IPS DF 6.9 (cell line): ENCODE data around the gene ACE.

Source experiments
- DNase-seq: peaks from one replicate; pipeline ENCODE4 v3.0.0-alpha.2; 2013; ENCODE audit warnings: low read depth, low spot score
- H3K27ac ChIP-seq: one replicate; pipeline ENCODE4 v1.5.1; 2013; ENCODE audit warnings: low read length, control low read depth
- H3K27me3 ChIP-seq: 2 replicates; pipeline ENCODE4 v1.6.1; 2013; ENCODE audit warnings: mild to moderate bottlenecking, low read length; ENCODE audit not compliant: control insufficient read depth, insufficient read depth
- H3K36me3 ChIP-seq: 2 replicates; pipeline ENCODE4 v1.6.1; 2013; ENCODE audit warnings: low read length; ENCODE audit not compliant: control insufficient read depth, insufficient read depth
- H3K4me1 ChIP-seq: 2 replicates; pipeline ENCODE4 v1.6.1; 2013; ENCODE audit warnings: low read length; ENCODE audit not compliant: control insufficient read depth, insufficient read depth
- H3K4me3 ChIP-seq: 2 replicates; pipeline ENCODE4 v1.5.1; 2013; ENCODE audit warnings: mild to moderate bottlenecking, low read length
- H3K9me3 ChIP-seq: 2 replicates; pipeline ENCODE4 v1.6.1; 2013; ENCODE audit warnings: low read length, inconsistent platforms; ENCODE audit not compliant: control insufficient read depth, insufficient read depth
- WGBS: extraction: QIAGEN DNeasy Blood & Tissue Kit; methylation state at CpG from one replicate; pipeline ENCODE4 v1.1.7; 2013; ENCODE audit warnings: mixed read lengths, missing lambda C conversion rate; ENCODE audit not compliant: insufficient read length, insufficient coverage; 5-methylcytosine and 5-hydroxymethylcytosine counted together

Gene ACE

DNA sequence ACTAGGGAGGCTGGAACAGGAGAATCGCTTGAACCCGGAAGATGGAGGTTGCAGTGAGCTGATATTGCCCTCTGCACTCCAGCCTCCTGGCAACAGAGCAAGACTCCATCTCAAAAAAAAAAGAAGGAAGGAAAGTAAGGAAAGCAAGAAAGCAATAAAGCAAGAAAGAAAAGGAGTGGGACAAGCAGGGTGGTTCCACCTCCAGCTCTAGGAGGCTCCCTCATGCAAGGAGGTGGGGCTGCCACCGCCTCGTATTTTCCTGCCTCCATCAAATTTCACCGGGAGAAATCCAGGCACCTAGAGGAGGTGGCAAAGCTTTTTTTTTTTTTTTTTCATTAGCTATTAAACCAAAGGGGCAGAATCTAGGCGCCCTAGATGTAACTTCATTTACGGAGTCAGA lies 31.8 kb upstream of the ACE start:
- no peak for DNase-seq
- WGBS = no CpG with 5 or more reads among the region's 7 CpGs
- Histone ChIP-seq H3K36me3 (no peaks in the 10 kb centered on the region), H3K27me3 (no peaks in the 10 kb centered on the region), H3K4me3 (no peak overlapping the region; the same call in 1 of the 2 replicates), H3K9me3 (no peaks in the 10 kb centered on the region), H3K4me1 (peaks cover 8% of the 10 kb centered on the region), H3K27ac (no peak overlapping the region)

DNA sequence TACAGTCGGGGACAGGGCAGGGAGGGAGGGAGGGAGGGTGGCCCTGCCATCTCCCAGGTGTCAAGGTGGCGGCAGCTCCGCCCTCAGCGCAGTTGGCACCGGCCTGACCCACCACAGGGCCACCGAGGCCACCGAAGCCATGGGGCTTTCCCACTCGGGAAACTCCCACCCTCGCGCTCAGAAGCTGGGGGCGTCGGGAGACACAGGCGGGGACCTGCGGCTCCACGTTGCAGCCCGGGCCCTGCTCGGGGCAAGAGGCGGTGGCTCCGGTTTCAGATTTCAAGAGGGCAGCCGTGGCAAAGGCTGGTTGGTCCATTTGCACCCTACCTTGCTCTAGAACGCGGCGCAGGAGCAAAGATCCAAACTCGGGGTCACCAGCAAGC lies 31.3 kb upstream of the ACE start:
- Histone ChIP-seq H3K4me3 (peak overlapping the region; percentile 36; the same call in 1 of the 2 replicates), H3K27ac (no peak overlapping the region)

DNA sequence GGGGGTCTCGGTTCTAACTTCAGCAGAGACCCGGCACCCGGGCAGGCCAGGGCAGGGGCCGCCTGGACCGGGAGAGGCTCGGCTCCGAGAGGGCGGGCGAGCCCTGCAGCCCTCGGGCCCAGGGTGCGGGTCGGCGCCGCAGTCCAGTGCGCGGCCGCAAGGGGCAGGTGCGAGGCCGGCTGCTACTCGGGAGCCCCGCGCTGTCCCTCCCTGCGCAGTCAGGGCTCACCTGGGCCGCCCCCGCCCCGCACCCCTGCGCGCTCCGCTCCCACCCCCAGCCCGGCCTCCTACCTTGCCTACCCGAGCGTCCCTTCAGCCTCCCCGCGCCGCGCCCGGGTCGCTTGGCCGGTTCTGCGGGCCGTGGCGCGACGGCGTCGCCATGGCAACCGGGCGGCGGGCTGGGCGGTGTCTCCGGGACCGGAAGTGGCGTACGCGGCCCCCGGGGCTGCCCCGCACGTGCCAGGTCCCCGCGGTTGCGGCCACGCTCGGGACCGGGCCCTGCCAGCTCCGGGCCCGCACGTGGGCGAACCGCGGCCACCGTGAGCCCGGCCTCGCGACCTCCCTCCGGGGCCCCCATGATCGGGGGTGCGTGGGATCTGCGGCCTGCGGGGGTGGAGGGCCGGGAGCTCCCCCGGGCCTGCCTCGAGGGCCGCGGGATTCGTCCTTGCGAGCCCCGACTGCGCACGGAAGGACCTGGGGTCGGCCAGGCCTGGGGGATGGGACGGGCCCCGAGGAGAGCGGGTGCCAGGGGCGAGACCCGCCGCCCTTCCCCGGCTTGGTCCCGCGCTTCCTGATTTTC lies 30.7 kb upstream of the ACE start, which contains the start of gene CYB561:
Gene CYB561 (minus strand): TSS at position 353 of the 799 bp plus-strand sequence. CDS start 8,759 bp downstream, outside the sequence.
- peak within 1 kb of the TSS; percentile 36; the same call in 1 of the 2 replicates for H3K4me3 ChIP-seq
- peaks cover 8% of the 10 kb centered on the region for H3K4me1 ChIP-seq
- no CpG with 5 or more reads among the region's 99 CpGs for WGBS
- H3K36me3 ChIP-seq = no peaks in the 10 kb centered on the region
- no peaks in the 10 kb centered on the region for H3K9me3 ChIP-seq
- DNase-seq = no peak
- no peaks in the 10 kb centered on the region for H3K27me3 ChIP-seq
- H3K27ac ChIP-seq = no peak within 1 kb of the TSS

More for the DNA sequence above, 31.3 kb upstream of the ACE start:
- Histone ChIP-seq H3K9me3 (no peaks in the 10 kb centered on the region), H3K27me3 (no peaks in the 10 kb centered on the region), H3K4me1 (peaks cover 8% of the 10 kb centered on the region), H3K36me3 (no peaks in the 10 kb centered on the region)
- no peak for DNase-seq
- no CpG with 5 or more reads among the region's 24 CpGs for WGBS

DNA sequence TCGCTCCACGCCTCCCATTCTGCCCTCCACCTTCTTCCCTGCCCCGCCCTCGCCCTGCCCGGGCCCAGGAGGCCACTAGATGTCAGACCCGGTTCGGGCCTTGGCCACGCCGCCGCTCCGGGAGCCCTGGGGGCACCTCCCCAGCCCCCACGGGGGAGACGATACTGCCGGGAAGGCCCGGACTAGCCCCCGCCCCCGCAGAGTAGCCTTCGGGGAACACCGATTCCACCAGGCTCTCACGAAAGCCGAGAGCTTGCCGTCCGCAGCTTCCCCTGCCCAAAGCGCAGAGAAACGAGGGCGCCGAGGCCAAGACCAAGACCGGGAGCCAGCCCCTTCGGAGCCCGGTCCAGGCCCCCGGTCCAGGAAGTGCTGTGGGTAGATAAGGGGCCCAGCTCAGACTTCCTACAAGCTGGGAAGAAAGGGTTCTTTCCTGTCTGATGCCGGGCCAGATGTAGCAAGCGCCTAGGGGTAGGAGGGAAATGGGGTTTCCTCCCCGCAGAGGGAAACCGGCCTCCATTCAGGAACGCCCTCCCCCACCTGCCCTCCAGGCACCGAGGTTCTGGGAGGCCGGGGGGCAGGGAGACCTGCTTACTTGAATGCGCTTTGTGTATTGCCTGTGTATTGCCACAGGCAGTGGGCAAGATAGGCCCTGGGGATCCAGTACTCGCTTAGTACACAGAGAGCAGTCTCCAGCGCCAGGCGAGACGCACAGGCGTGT lies 29.9 kb upstream of the ACE start:
- Histone ChIP-seq H3K9me3 (no peaks in the 10 kb centered on the region), H3K36me3 (no peaks in the 10 kb centered on the region), H3K27ac (no peak overlapping the region), H3K27me3 (no peaks in the 10 kb centered on the region), H3K4me3 (peak overlapping the region; percentile 36; the same call in 1 of the 2 replicates), H3K4me1 (peaks cover 8% of the 10 kb centered on the region)
- WGBS = no CpG with 5 or more reads among the region's 44 CpGs
- DNase-seq = no peak

DNA sequence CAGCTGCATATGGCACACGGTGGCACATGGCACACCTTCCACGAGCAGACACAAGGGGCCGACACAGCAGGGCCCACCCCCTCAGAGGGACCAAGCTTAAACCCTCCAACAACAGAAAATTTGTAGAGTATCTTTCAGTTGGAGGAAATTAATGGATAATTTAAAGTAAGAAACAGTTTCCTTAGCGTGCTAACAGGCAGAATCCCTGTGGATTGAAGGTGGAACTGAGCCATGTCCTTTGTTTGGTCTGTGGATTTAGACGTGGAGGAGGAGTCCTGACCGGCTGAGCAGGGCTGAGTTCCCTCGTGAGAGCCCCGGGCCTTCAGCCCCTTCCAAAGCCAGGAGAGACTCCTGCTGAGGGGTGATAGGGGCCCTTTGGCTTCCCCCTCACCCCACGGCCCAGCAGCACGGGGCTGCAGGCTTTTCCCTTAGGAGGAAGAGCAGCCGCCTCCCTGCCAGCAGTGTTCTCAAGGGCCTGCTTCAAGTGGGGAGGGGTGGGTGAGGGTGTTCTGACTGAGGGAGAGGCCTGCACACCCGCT lies 29.3 kb upstream of the ACE start:
- Histone ChIP-seq H3K27ac (no peak overlapping the region), H3K4me3 (no peak overlapping the region), H3K4me1 (peaks cover 8% of the 10 kb centered on the region), H3K9me3 (no peaks in the 10 kb centered on the region), H3K27me3 (no peaks in the 10 kb centered on the region), H3K36me3 (no peaks in the 10 kb centered on the region)
- DNase-seq = no peak
- WGBS = no CpG with 5 or more reads among the region's 12 CpGs

DNA sequence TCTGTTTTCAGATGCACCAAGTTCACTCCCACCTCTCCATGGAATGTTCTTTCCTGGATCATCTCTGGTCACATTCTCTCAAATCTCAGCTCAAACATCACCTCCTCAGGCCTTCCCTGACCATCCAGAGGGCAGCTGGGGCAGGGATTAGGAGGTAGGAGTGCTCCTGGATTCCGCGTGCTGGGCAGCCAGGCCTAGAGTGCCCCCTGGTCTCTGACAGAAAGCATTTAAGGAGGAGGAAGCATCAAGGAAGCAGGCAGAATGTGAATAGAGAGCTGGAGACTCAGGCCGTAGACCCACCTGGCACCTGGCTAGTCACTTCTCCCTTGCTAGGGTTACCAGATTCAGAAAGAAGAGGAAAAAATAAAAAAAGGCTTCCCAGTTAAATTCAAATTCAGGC lies 28.2 kb upstream of the ACE start:
- DNase-seq = no peak
- Histone ChIP-seq H3K9me3 (no peaks in the 10 kb centered on the region), H3K4me1 (peaks cover 8% of the 10 kb centered on the region), H3K27ac (no peak overlapping the region), H3K36me3 (no peaks in the 10 kb centered on the region), H3K27me3 (no peaks in the 10 kb centered on the region), H3K4me3 (no peak overlapping the region)
- WGBS = no CpG with 5 or more reads among the region's 3 CpGs

DNA sequence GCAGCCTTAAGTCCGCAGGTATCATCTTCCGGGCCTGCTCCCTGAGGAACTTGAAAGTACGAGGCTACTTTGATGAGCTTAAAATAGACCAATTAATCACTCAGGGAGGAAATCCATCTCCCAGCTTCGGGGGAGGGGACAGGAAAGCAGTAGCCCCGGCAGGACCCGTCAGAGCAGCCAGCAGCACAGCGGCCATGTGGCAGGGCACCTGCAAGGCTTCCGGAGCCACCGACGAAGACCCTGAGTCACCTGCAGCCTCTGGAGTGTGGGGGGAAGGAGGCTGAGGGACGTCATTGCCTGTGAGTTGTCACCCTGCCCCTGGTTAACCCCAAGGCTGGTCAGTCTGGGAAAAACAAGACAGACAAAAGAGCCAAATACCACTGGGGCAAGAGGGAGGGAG lies 26.3 kb upstream of the ACE start:
- H3K27me3 ChIP-seq = no peaks in the 10 kb centered on the region
- WGBS = no CpG with 5 or more reads among the region's 11 CpGs
- H3K36me3 ChIP-seq = no peaks in the 10 kb centered on the region
- peaks cover 8% of the 10 kb centered on the region for H3K4me1 ChIP-seq
- no peak for DNase-seq
- no peak overlapping the region for H3K4me3 ChIP-seq
- H3K9me3 ChIP-seq = no peaks in the 10 kb centered on the region
- H3K27ac ChIP-seq = no peak overlapping the region

DNA sequence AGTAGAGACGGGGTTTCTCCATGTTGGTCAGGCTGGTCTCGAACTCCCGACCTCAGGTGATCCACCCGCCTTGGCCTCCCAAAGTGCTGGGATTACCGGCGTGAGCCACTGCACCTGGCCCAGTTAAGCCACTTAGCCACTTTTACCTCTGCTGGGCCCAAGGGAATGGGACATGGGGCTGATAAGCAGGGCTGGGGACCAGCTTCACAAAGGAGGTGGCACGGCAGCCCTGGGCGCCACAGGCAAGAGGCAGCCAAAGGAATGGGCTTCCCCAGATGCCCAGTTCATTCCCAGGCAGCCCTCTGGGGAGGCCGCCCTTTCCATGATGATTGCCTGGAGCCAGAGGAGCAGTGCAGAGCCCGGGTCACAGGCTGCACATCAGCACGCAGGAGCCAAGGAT lies 25.7 kb upstream of the ACE start:
- DNase-seq = no peak
- no peak overlapping the region for H3K27ac ChIP-seq
- H3K36me3 ChIP-seq = no peaks in the 10 kb centered on the region
- WGBS = no CpG with 5 or more reads among the region's 11 CpGs
- H3K4me1 ChIP-seq = peaks cover 8% of the 10 kb centered on the region
- no peaks in the 10 kb centered on the region for H3K9me3 ChIP-seq
- no peaks in the 10 kb centered on the region for H3K27me3 ChIP-seq
- H3K4me3 ChIP-seq = no peak overlapping the region

DNA sequence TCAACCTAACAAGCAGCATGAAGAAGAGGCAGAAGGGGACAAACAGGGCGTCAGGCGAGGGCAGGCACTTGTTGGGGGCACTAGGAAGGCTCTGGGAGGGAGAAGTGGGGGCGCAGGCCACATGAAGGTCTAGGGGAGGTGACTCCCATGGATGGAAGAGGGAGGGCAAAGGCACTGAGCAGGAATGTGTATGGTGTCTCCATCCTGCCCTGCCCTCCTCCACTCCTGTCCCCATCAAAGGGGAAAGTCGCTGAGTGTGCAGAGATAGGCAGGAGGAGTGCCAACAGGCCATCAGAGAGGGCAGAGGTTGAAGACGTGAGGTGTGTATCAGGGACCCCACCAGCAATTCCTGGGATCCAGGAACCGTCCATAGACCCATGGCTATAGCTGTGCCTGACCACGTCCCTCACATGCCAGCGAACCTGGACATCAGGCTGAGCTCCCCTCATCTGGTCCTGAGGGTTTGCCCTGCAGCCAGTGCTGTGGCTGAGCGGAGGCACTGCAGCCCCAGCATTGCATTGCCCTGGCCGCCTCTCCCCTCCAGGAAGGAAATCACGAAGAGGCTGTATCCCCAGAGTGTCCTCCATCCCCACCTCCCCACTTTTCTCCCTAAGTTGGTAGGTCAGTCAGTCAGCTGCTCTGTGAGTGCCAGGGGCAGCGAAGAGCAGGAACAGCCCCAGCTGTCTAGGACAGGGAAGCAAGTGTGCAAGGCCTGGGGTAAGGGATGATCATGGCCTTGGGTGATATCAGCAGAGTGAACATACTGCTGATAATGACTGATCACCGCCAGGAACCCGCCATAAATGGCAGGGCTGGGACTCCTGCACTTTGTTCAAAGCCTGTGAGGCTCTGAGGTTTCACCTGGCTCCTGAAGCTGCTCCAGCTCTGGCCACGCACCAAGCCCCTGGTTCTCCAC lies 24.6 kb upstream of the ACE start:
- no peak for DNase-seq
- Histone ChIP-seq H3K4me1 (peaks cover 6% of the 10 kb centered on the region), H3K27ac (no peak overlapping the region), H3K36me3 (no peaks in the 10 kb centered on the region), H3K9me3 (no peaks in the 10 kb centered on the region), H3K4me3 (no peak overlapping the region), H3K27me3 (no peaks in the 10 kb centered on the region)
- no CpG with 5 or more reads among the region's 15 CpGs for WGBS
